Fibroblast of skin of left biceps (primary cell): ENCODE results near the gene TNFAIP8L3.
A peak's percentile ranks its signal among the peaks of the same experiment; 100 is the strongest.

ENCODE experiments used
- DNase-seq, 2 experiments: peaks; one replicate each; pipeline ENCODE4 v3.0.0-alpha.2; 2013; ENCODE audit warnings: low read depth in 2 of 2

Gene TNFAIP8L3

GRCh38 chr15:51117270-51117669 is 22.6 kb upstream of the TNFAIP8L3 start:
- DNase-seq, result no peak

GRCh38 chr15:51114437-51115119 is 19.9 kb upstream of the TNFAIP8L3 start:
- DNase-seq, result no peak

- no peak for DNase-seq
Measured at GRCh38 chr15:51112078-51112477, 17.4 kb upstream of the TNFAIP8L3 start.

GRCh38 chr15:51111061-51111460 is 16.4 kb upstream of the TNFAIP8L3 start:
- DNase-seq, result no peak

GRCh38 chr15:51110171-51110570 is 15.5 kb upstream of the TNFAIP8L3 start:
- DNase-seq, result no peak

- peak in 1 of 2 experiments; percentile 47 for DNase-seq
Measured at GRCh38 chr15:51108933-51109550, 14.3 kb upstream of the TNFAIP8L3 start.

GRCh38 chr15:51107612-51108011 is 12.9 kb upstream of the TNFAIP8L3 start:
- no peak for DNase-seq

GRCh38 chr15:51106481-51106880 is 11.8 kb upstream of the TNFAIP8L3 start:
- DNase-seq, result no peak

- no peak for DNase-seq
Measured at GRCh38 chr15:51105430-51106016, 10.8 kb upstream of the TNFAIP8L3 start.

- no peak for DNase-seq
Measured at GRCh38 chr15:51104512-51104911, 9.8 kb upstream of the TNFAIP8L3 start.

- DNase-seq, result peak; percentile 67 to 70
Measured at GRCh38 chr15:51103330-51103729, 8.6 kb upstream of the TNFAIP8L3 start.

- no peak for DNase-seq
Measured at GRCh38 chr15:51100785-51101489, 6.2 kb upstream of the TNFAIP8L3 start.

GRCh38 chr15:51099185-51099584 is 4.5 kb upstream of the TNFAIP8L3 start:
- DNase-seq, result no peak

GRCh38 chr15:51098331-51098619 is 3.6 kb upstream of the TNFAIP8L3 start:
- DNase-seq, result no peak

GRCh38 chr15:51097553-51098330 is 3.0 kb upstream of the TNFAIP8L3 start:
- DNase-seq, result no peak

- DNase-seq, result no peak
Measured at GRCh38 chr15:51096976-51097375, 2.3 kb upstream of the TNFAIP8L3 start.

GRCh38 chr15:51095681-51096331 is 1.1 kb upstream of the TNFAIP8L3 start:
- no peak for DNase-seq

- no peak for DNase-seq
Measured at GRCh38 chr15:51093839-51094605, 684 bp downstream of the TNFAIP8L3 start.

GRCh38 chr15:51093488-51093838 is 1.2 kb downstream of the TNFAIP8L3 start:
- DNase-seq, result no peak

- no peak for DNase-seq
Measured at GRCh38 chr15:51092480-51093040, 2.1 kb downstream of the TNFAIP8L3 start.
